CD4-positive, alpha-beta T cell treated with Interleukin-2 at 100 ng/mL for 4 hours (primary cell): ENCODE measurements around the gene HOXD9.
A peak's percentile ranks its signal among the peaks of the same experiment; 100 is the strongest.

Experiments used
- DNase-seq: peaks from one replicate; pipeline ENCODE4 v3.0.0-alpha.2; 2020; ENCODE audit warnings: low spot score

Gene HOXD9

GRCh38 chr2:176085861-176086771 is 36.4 kb upstream of the HOXD9 start:
- no peak for DNase-seq

GRCh38 chr2:176087330-176088047 is 35.0 kb upstream of the HOXD9 start:
- DNase-seq, result no peak

DNA sequence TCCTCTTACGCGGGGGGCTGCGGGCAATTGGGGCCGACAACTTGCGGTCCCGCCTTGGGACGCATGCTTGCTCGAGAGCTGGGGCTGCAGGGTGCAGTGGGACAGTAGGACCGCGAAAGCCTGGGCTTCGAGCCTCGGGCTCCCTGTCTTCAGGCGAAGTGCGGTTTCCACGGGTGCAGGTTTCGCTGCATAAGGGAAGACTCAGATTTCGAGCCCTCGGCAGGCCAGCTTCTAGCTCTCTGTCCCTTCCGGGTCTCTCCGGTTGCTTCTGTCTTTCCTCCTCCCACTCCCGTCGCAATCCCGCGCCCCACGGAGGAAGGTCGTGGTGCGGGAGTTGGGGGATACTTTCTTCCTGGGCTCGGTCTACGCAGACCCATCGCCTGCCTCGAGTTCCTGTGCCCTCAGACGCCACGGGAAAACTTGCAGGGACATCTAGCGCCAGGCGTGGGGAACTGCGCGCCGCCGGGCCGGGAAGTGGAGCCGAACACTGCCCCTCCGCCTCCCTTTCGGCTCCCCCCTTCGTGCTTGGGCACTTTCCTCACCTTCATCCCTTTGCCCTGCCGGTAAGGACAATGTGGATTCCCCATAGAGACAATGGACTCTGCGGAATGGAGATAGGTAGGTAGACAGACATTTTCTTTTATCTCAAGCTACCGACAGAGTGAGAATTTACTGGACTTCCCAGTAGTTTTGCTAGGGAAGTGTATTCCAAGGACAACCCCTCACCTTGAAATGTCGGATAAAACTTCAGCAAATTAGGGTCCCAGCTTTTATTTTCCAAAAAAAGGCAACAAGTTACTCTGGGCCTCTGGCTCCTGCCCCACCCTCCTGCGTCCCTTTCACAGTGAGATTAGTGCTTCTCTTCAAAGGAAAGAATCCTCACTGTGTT is 34.2 kb upstream of the HOXD9 start:
- DNase-seq, result no peak

DNA sequence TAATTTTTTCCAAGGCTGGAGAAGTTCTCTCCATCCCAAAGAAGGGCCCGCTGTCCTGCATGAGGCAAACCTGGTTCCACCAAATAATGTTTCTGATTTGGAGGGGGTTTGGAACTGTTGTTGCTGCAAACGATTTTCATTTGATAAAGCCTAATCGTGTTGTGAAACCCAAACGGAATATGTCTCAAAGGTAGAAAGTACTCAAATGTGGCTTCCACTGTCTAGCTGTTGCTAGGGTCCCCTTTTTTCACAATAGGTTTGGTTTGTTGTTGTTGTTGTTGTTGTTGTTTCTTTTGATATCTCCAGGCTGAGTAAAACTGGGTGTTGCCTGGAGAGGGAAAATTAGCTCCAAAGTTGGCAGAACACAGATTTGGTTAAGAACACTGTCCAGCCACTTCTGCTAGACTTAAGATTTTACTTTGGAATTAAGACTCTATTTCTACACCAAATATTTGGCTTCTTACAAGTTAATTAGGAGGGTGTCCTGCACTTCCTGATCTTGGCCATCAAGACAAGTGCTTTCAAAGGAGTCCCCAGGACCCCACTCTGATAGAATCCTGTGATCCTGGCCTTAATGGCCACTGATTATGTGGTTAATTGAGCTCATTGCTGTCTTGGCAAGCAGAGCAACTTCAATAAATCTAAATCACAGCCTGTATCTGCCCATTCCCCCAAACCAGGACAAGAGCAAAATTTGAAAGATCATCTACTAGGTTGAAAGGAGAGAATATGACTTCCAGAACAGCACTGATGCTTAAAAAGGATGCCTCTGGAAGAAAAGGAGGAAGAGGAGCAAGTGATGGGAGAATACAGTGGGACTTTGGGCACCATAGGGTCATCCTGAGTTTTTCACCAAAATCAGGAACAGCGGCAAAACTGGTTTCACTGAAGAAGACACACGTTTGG is 33.3 kb upstream of the HOXD9 start:
- no peak for DNase-seq

DNA sequence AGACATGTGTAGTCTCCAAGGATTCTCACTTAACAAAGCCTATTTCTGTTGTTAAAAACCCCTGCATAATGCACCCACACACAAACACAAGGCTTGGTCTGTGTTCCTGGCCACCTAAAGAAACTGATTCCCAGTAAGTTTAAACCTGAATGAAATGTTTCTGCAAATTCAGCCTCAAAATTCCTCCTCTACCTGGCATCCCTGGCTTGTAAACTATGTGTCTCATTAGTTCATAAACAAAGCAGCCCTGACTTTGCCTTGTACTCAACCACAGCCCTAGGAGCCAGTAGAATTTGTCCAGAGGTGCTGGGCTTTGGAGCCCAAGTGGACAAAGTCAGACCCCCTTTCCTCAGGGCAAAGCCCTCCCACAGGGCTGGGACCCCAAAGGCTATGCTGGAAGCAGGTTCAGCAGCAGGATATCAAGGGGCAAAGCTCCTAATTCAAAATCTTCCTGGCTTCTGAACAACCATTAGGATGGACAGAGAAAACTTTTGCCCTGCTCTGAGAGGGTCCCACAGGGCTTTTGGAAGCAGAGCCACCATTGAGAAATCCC is 32.6 kb upstream of the HOXD9 start:
- DNase-seq, result no peak

DNA sequence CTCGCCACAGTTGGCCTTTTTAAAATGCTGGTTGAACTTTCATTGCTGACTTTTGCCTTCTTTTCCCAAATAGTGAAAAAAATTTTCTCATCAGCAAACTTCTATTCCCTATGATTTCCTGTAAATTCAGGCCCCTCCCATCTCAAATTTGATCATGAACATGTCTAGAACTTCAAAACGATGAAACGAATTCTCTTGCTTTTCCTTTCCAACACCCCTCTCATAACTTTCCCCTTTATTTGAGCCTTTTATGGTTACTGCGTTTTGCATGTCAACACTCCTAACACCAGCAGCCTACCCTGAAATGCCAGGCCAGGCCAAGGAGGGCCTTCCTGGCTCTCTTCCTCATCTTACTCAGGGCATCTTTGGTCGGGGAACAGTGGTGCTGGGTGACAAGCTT is 31.7 kb upstream of the HOXD9 start:
- no peak for DNase-seq

- no peak for DNase-seq
These were observed 30.9 kb upstream of the HOXD9 start for GRCh38 chr2:176091329-176092258.

GRCh38 chr2:176092270-176093144 is 30.0 kb upstream of the HOXD9 start, which contains the start of gene HOXD13:
Gene HOXD13, plus strand, starts transcription at chr2:176092721. Its CDS starts 170 bp downstream, at chr2:176092891.
- DNase-seq, result no peak

- no peak for DNase-seq
These were observed 29.2 kb upstream of the HOXD9 start for GRCh38 chr2:176093145-176093897.

- DNase-seq, result no peak
These were observed 28.6 kb upstream of the HOXD9 start for GRCh38 chr2:176093898-176094249.

GRCh38 chr2:176094349-176094748 is 28.2 kb upstream of the HOXD9 start:
- DNase-seq, result no peak

- no peak for DNase-seq
These were observed 27.1 kb upstream of the HOXD9 start for GRCh38 chr2:176095421-176095820.

DNA sequence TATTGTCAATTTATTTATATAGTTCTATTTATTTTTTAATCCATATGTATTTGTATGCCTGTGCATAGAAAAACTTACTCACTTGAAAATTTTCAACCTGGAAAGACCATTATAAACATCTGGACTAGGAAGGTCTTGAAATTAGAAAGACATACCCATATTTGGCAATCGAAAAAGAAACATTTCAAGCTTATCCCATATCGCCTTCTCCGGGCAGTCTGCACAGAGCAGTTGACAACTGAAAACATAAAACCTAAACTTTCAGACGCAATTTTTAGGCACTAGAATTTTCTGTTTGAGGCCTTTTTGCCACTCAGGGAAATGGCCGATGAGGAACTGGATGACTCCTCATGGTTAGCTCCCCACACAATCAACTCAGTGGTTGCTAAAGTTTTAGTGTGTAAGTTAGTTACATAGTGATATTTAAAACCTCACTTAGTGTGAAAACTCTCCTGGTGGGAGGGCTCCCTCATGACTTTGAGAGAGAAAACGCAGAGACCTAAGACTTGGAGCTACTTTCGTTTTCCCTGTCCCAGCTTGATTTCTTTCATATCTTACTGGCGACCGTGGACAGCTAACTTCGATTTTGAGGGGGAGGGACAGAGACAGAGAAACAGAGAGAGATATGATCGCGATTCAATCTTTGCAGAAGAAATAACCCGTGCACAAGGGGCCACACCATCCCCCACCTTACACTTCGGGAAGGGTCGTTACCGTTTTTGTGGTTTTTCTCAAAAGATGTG is 26.1 kb upstream of the HOXD9 start:
- DNase-seq, result no peak

- DNase-seq, result peak; percentile 56
These were observed 25.3 kb upstream of the HOXD9 start for GRCh38 chr2:176096986-176097819.

DNA sequence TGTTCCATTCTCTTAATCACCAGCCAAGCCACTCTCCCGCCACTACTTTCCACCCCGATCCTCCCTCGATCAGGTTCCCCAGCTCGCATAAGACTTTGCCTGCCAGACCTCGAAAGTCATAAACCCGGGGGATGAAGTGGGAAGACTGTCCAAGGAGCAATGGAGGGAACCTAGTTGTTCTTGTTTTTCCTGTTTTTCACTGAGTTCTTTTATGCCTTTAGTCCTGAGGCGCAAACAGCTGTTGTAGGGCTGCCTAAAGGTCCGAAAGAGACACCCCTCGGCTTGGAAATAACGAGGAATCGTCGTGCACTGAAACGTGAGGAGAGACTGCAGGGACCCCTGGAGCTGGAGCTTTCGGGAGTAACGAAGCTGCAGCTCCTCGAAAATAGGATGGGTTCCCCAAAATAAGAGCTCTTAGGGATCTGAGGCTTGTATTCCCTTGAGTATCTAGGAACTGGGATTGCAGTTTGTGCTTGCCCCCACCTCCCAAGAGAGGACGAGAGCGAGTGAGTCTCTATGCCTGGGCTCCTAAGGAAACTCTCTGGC is 24.6 kb upstream of the HOXD9 start:
- DNase-seq, result no peak
